ENCODE data around the gene KCNJ10. TPM values are rescaled to one million over a fixed set of nuclear protein-coding genes. Genes with fewer than 3 reads are reported as not detected.
A peak's percentile ranks its signal among the peaks of the same experiment; 100 is the strongest.

Gene KCNJ10
- total and polyA plus RNA-seq, 2 of the 13 experiments (the other 11 are each of a cell fraction or from before 2014, with no cell fraction given), result 4.4 to 10.3 TPM

GRCh38 chr1:159970932-159971342, 99.0 kb downstream of the KCNJ10 start (continued):
- TF ChIP-seq HMGXB4 (CRISPR knock-in tag; IDR thresholded peaks at IDR 0.05; ENCODE audit: borderline replicate concordance in 1 of 2, low read depth in 1 of 2) (no peak), ZNF280D (CRISPR knock-in tag; IDR thresholded peaks at IDR 0.05) (no peak), SP140L (CRISPR knock-in tag; IDR thresholded peaks at IDR 0.05; ENCODE audit: borderline replicate concordance) (no peak), CCAR2 (optimal IDR thresholded peaks at IDR 0.05; ENCODE audit: low read depth, low read length) (no peak), SOX5 (CRISPR knock-in tag; IDR thresholded peaks at IDR 0.05; ENCODE audit: borderline replicate concordance) (peak; percentile 92), FOXK1 (CRISPR knock-in tag; IDR thresholded peaks at IDR 0.05; ENCODE audit: borderline replicate concordance, low read depth) (peak; percentile 35; the same call in 1 of the 2 replicates), CSRNP2 (CRISPR knock-in tag; conservative IDR thresholded peaks at IDR 0.05; ENCODE audit: low read depth) (no peak), MIER3 (CRISPR knock-in tag; IDR thresholded peaks at IDR 0.05; ENCODE audit: borderline replicate concordance) (peak; percentile 63; the same call in 1 of the 2 replicates), JUN (CRISPR knock-in tag; IDR thresholded peaks at IDR 0.05) (no peak), ZNF446 (CRISPR knock-in tag; IDR thresholded peaks at IDR 0.05) (no peak), RORA (CRISPR knock-in tag; IDR thresholded peaks at IDR 0.05) (no peak), ZNF609 (CRISPR knock-in tag; IDR thresholded peaks at IDR 0.05; ENCODE audit: borderline replicate concordance) (peak; percentile 56; the same call in 1 of the 2 replicates), NR2F2 (IDR thresholded peaks at IDR 0.05; ENCODE audit: borderline replicate concordance, low read depth) (no peak), ZBTB7B (CRISPR knock-in tag; IDR thresholded peaks at IDR 0.05) (0 out of 2 replicates have a peak, but pooled peaks have one; percentile 30), HNRNPK (IDR thresholded peaks at IDR 0.05; ENCODE audit: low read depth, low read length, poor library complexity, severe bottlenecking) (no peak), RARA (CRISPR knock-in tag; IDR thresholded peaks at IDR 0.05) (peak; percentile 84), ZNF124 (CRISPR knock-in tag; IDR thresholded peaks at IDR 0.05) (peak; percentile 49; the same call in 1 of the 2 replicates), FOXA3 (CRISPR knock-in tag; IDR thresholded peaks at IDR 0.05) (peak; percentile 81), AGO1 (IDR thresholded peaks at IDR 0.05; ENCODE audit: low read depth, low read length, poor library complexity, severe bottlenecking) (no peak)

Measured in HepG2 (cell line).